Progenitor cell of endocrine pancreas (in vitro differentiated cells): ENCODE data around the gene ATXN1. TPM values are rescaled to one million over a fixed set of nuclear protein-coding genes. Genes with fewer than 3 reads are reported as not detected.

Source experiments
- DNase-seq: peaks from one replicate; pipeline ENCODE4 v3.0.0; 2021; ENCODE audit warnings: low spot score; ENCODE audit not compliant: unreplicated experiment
- H3K27ac Mint-ChIP-seq: 2 replicates; pipeline ENCODE4 v1.8.0; 2021; ENCODE audit warnings: mild to moderate bottlenecking, moderate library complexity, mixed read lengths
- H3K27me3 Mint-ChIP-seq: 2 replicates; pipeline ENCODE4 v1.8.0; 2021; ENCODE audit warnings: mixed read lengths
- H3K36me3 Mint-ChIP-seq: 2 replicates; pipeline ENCODE4 v1.8.0; 2022; ENCODE audit warnings: mixed read lengths; ENCODE audit not compliant: insufficient read depth
- H3K4me1 Mint-ChIP-seq: 2 replicates; pipeline ENCODE4 v1.8.0; 2021; ENCODE audit warnings: low read depth, mixed read lengths
- H3K4me3 Mint-ChIP-seq: 2 replicates; pipeline ENCODE4 v1.8.0; 2021; ENCODE audit warnings: low read depth, mild to moderate bottlenecking, moderate library complexity, mixed read lengths
- H3K9me3 Mint-ChIP-seq: 2 replicates; pipeline ENCODE4 v1.8.0; 2021; ENCODE audit warnings: low read depth, mixed read lengths
- CTCF ChIP-seq: fragments of 200-600 bp; sonication (generic); IDR thresholded peaks from one replicate; pipeline ENCODE4 v1.5.0; 2021; ENCODE audit warnings: antibody characterized with exemption, mild to moderate bottlenecking; ENCODE audit not compliant: unreplicated experiment
- total RNA-seq: library from RNA; stranded (reverse); gene quantifications from 2 replicates; pipeline ENCODE4 v1.2.1, GENCODE V29; 2021

The ATXN1 gene
- total RNA-seq, 1 donor from 2014 or later = 35.8 TPM

- Mint-ChIP-seq H3K4me1 (no peaks in the 10 kb centered on the region), H3K27ac (no peak overlapping the region), H3K27me3 (no peaks in the 10 kb centered on the region), H3K4me3 (no peak overlapping the region), H3K36me3 (peaks cover 5% of the 10 kb centered on the region), H3K9me3 (peaks cover 4% of the 10 kb centered on the region)
- no peak for TF ChIP-seq CTCF
- no peak for DNase-seq
Measured at GRCh38 chr6:16452348-16452747, 308.9 kb downstream of the ATXN1 start.

GRCh38 chr6:16450821-16451220, 310.4 kb downstream of the ATXN1 start:
- TF ChIP-seq CTCF = no peak
- H3K27ac Mint-ChIP-seq = no peak overlapping the region

DNA sequence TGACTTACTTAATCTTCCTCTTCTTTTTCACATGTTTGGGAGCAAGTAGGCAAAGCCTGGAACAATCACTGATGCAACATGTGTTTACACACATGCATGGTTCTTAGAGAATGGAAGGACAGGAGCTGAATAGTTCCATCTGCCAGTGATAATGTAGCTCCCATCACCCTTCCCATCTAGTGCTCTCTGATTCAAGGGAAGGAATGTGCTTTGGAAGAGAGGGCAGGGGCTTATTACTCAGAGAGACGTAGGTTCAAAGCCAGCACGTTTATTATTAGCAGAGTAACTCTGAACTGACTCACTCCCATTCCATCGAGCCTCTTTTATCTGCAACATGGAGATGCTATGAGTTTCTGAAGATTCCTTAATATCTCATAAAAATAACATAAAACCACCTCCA, 311.0 kb downstream of the ATXN1 start:
- no peaks in the 10 kb centered on the region for H3K4me1 Mint-ChIP-seq
- no peak for DNase-seq
- H3K4me3 Mint-ChIP-seq = no peak overlapping the region
- no peaks in the 10 kb centered on the region for H3K36me3 Mint-ChIP-seq
- H3K27me3 Mint-ChIP-seq = no peaks in the 10 kb centered on the region
- H3K27ac Mint-ChIP-seq = no peak overlapping the region
- no peaks in the 10 kb centered on the region for H3K9me3 Mint-ChIP-seq
- TF ChIP-seq CTCF = no peak

More at GRCh38 chr6:16450821-16451220, 310.4 kb downstream of the ATXN1 start:
- H3K36me3 Mint-ChIP-seq = peaks cover 2% of the 10 kb centered on the region
- H3K9me3 Mint-ChIP-seq = no peaks in the 10 kb centered on the region
- no peaks in the 10 kb centered on the region for H3K4me1 Mint-ChIP-seq
- H3K27me3 Mint-ChIP-seq = no peaks in the 10 kb centered on the region
- no peak for DNase-seq
- H3K4me3 Mint-ChIP-seq = no peak overlapping the region

DNA sequence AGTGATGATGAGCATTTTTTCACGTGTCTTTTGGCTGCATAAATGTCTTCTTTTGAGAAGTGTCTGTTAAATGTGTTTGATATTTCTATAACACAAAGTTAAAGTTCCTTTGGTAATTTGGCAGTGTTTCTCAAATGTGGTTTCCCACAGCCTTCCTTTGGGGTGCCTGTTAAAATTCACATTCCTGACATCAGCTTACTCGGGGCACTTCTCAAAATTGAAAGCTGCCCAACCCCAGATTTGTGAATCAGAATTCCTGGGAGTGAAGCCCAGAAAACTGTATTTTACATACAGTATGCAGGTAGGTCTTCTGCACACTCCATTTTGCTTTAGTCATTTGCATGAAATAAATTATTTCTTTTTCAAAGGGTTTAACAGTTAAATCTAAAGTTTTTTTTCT, 315.0 kb downstream of the ATXN1 start:
- Mint-ChIP-seq H3K9me3 (no peaks in the 10 kb centered on the region), H3K4me3 (no peak overlapping the region), H3K4me1 (no peaks in the 10 kb centered on the region), H3K27me3 (no peaks in the 10 kb centered on the region), H3K27ac (no peak overlapping the region), H3K36me3 (peaks cover 4% of the 10 kb centered on the region)
- no peak for TF ChIP-seq CTCF
- DNase-seq = no peak

DNA sequence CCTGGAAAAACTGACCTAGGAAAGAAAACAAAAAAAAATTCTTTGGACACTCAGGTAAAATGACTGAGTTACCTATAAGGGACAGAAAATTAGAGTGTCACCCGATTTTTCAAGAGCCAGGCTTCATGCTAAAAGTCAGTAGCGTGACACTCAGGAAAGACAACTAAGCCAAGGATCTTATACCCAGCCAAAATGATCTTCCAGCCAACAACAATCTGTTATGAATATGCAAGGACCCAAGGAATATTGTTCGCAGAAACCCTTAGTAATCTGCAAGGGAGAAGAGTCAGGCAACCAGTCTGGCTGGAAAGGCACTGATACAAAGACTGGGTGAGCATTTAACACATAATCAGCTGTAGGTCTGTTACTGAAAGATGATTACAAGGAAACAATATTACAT, 319.2 kb downstream of the ATXN1 start:
- Mint-ChIP-seq H3K27me3 (no peaks in the 10 kb centered on the region), H3K9me3 (no peaks in the 10 kb centered on the region), H3K4me1 (no peaks in the 10 kb centered on the region), H3K27ac (no peak overlapping the region), H3K4me3 (no peak overlapping the region), H3K36me3 (peaks cover 4% of the 10 kb centered on the region)
- DNase-seq = no peak
- TF ChIP-seq CTCF = no peak
